Vagina (tissue), 2 donors: ENCODE results near the gene STK24. TPM values are rescaled to one million over a fixed set of nuclear protein-coding genes. Genes with fewer than 3 reads are reported as not detected.

Experiments used
- DNase-seq, 2 donors: peaks; one replicate each; pipeline ENCODE4 v3.0.0-alpha.2; 2017; ENCODE audit errors: extremely low spot score in 2 of 2
- H3K27ac ChIP-seq: fragments of 200-600 bp; sonication (generic); one replicate; pipeline ENCODE4 v1.5.1; 2019
- H3K27me3 ChIP-seq: fragments of 200-600 bp; sonication (generic); one replicate; pipeline ENCODE4 v1.5.1; 2019
- H3K36me3 ChIP-seq, 2 donors: fragments of 200-600 bp; sonication (generic); one replicate each; pipeline ENCODE4 v1.5.1; 2017 to 2019
- H3K4me1 ChIP-seq: fragments of 200-600 bp; sonication (generic); one replicate; pipeline ENCODE4 v1.5.1; 2019
- H3K4me3 ChIP-seq, 2 donors: fragments of 200-600 bp; sonication (generic); 1 replicate in 1 of 2; 2 replicates in 1 of 2; pipeline ENCODE4 v1.5.1; 2016 to 2019
- H3K9me3 ChIP-seq: fragments of 200-600 bp; sonication (generic); one replicate; pipeline ENCODE4 v1.5.1; 2019
- CTCF ChIP-seq, 3 experiments: fragments of 450-650 bp in 2 of 3; fragments of 200-600 bp in 1 of 3; sonication (generic) in 1 of 3; IDR thresholded peaks; one replicate each; pipeline ENCODE4 v1.5.1; 2017 to 2019; ENCODE audit warnings: antibody characterized with exemption in 3 of 3, mild to moderate bottlenecking in 2 of 3, moderate library complexity in 2 of 3
- POLR2A ChIP-seq, 2 donors: fragments of 450-650 bp; IDR thresholded peaks; one replicate each; pipeline ENCODE4 v1.6.1; 2017; ENCODE audit warnings: antibody characterized with exemption in 2 of 2, mild to moderate bottlenecking in 2 of 2, moderate library complexity in 2 of 2
- POLR2AphosphoS5 ChIP-seq, 2 donors: sonication (generic); formaldehyde crosslinking; IDR thresholded peaks; one replicate each; pipeline ENCODE4 v1.9.0; 2017; ENCODE audit warnings: antibody characterized with exemption in 2 of 2, mild to moderate bottlenecking in 2 of 2, low read depth in 1 of 2; ENCODE audit not compliant: insufficient read depth in 1 of 2
- intact Hi-C: fragments of 100-400 bp; cut with DNase I; formaldehyde crosslinking; loops from one replicate; pipeline ENCODE4 v1.15.1; 2023
- total RNA-seq: library from RNA; depleted of rRNA; stranded (reverse); fragments of >200 nt; gene quantifications from one replicate; pipeline ENCODE4 v1.2.3, GENCODE V29; 2016

STK24 gene
- total RNA-seq, 1 donor from 2014 or later: 82.5 TPM

GRCh38 chr13:98490866-98491265, 86.0 kb downstream of the STK24 start:
- Histone ChIP-seq H3K27ac (peak overlapping the region; percentile 67), H3K9me3 (no peaks in the 10 kb centered on the region), H3K36me3 (no peaks in the 10 kb centered on the region), H3K4me3 (no peak overlapping the region), H3K4me1 (peaks cover 93% of the 10 kb centered on the region), H3K27me3 (no peaks in the 10 kb centered on the region)
- TF ChIP-seq POLR2A (IDR thresholded peaks at IDR 0.05) (no peak), POLR2AphosphoS5 (IDR thresholded peaks at IDR 0.05; ENCODE audit: insufficient read depth in 1 of 2, low read depth in 1 of 2) (no peak), CTCF (IDR thresholded peaks at IDR 0.05) (no peak)
- DNase-seq: no peak
- intact Hi-C loops: no loop called here

- H3K27me3 ChIP-seq: no peaks in the 10 kb centered on the region
- peaks cover 93% of the 10 kb centered on the region for H3K4me1 ChIP-seq
- H3K36me3 ChIP-seq: no peaks in the 10 kb centered on the region
- peak overlapping the region; percentile 67 for H3K27ac ChIP-seq
- no peaks in the 10 kb centered on the region for H3K9me3 ChIP-seq
- no peak for DNase-seq
- intact Hi-C loops: no loop called here
- TF ChIP-seq CTCF (IDR thresholded peaks at IDR 0.05): no peak
- no peak for TF ChIP-seq POLR2A (IDR thresholded peaks at IDR 0.05)
- TF ChIP-seq POLR2AphosphoS5 (IDR thresholded peaks at IDR 0.05; ENCODE audit: insufficient read depth in 1 of 2, low read depth in 1 of 2): no peak
- H3K4me3 ChIP-seq: no peak overlapping the region
Observed at GRCh38 chr13:98490195-98490836, 86.6 kb downstream of the STK24 start.

GRCh38 chr13:98489446-98490194, 87.3 kb downstream of the STK24 start:
- Histone ChIP-seq H3K27me3 (no peaks in the 10 kb centered on the region), H3K4me3 (no peak overlapping the region), H3K27ac (peak overlapping the region; percentile 67), H3K9me3 (no peaks in the 10 kb centered on the region), H3K36me3 (no peaks in the 10 kb centered on the region), H3K4me1 (peaks cover 94% of the 10 kb centered on the region)
- intact Hi-C loops: loop anchor here (10.0 kb wide), 1 partner anchor 85 kb away; the partner anchor contains the start of gene STK24
- DNase-seq: no peak
- TF ChIP-seq POLR2AphosphoS5 (IDR thresholded peaks at IDR 0.05; ENCODE audit: insufficient read depth in 1 of 2, low read depth in 1 of 2) (no peak), CTCF (IDR thresholded peaks at IDR 0.05) (no peak), POLR2A (IDR thresholded peaks at IDR 0.05) (no peak)

GRCh38 chr13:98488736-98489135, 88.2 kb downstream of the STK24 start:
- Histone ChIP-seq H3K9me3 (no peaks in the 10 kb centered on the region), H3K27me3 (no peaks in the 10 kb centered on the region), H3K27ac (peak overlapping the region; percentile 67), H3K4me1 (peaks cover 96% of the 10 kb centered on the region), H3K36me3 (no peaks in the 10 kb centered on the region), H3K4me3 (no peak overlapping the region)
- TF ChIP-seq POLR2AphosphoS5 (IDR thresholded peaks at IDR 0.05; ENCODE audit: insufficient read depth in 1 of 2, low read depth in 1 of 2) (no peak), CTCF (IDR thresholded peaks at IDR 0.05) (no peak), POLR2A (IDR thresholded peaks at IDR 0.05) (no peak)
- intact Hi-C loops: loop anchor here (10.0 kb wide), 1 partner anchor 86 kb away; the partner anchor contains the start of gene STK24
- DNase-seq: no peak

GRCh38 chr13:98487522-98487921, 89.4 kb downstream of the STK24 start:
- Histone ChIP-seq H3K4me1 (peaks cover 97% of the 10 kb centered on the region), H3K27ac (peak overlapping the region; percentile 57)

More at GRCh38 chr13:98487522-98487921, 89.4 kb downstream of the STK24 start:
- DNase-seq: no peak
- TF ChIP-seq POLR2AphosphoS5 (IDR thresholded peaks at IDR 0.05; ENCODE audit: insufficient read depth in 1 of 2, low read depth in 1 of 2) (no peak), POLR2A (IDR thresholded peaks at IDR 0.05) (no peak), CTCF (IDR thresholded peaks at IDR 0.05) (no peak)
- H3K27me3 ChIP-seq: no peaks in the 10 kb centered on the region
- H3K9me3 ChIP-seq: no peaks in the 10 kb centered on the region
- intact Hi-C loops: loop anchor here (10.0 kb wide), 1 partner anchor 87 kb away; the partner anchor contains the start of gene STK24
- no peak overlapping the region for H3K4me3 ChIP-seq
- no peaks in the 10 kb centered on the region for H3K36me3 ChIP-seq
